B cell (primary cell): ENCODE results near the gene USP46. TPM values are rescaled to one million over a fixed set of nuclear protein-coding genes. Genes with fewer than 3 reads are reported as not detected.

Experiments used
- ATAC-seq: fragments of 200-7000 bp; cut with Tn5 transposase; one replicate; pipeline ENCODE4 v1.10.0; 2021; ENCODE audit warnings: low read depth, mild to moderate bottlenecking, moderate number of reproducible peaks, moderate library complexity
- CTCF ChIA-PET: fragments of 350-600 bp; sonication (Branson Sonifier 250); formaldehyde crosslinking; loops from one replicate; lab custom pipeline; 2021; ENCODE audit warnings: antibody characterized with exemption, inconsistent platforms; lab: Charles Lee
- POLR2A ChIA-PET: fragments of 350-600 bp; sonication (Branson Sonifier 250); formaldehyde crosslinking; loops from one replicate; lab custom pipeline; 2021; ENCODE audit warnings: antibody characterized with exemption; lab: Charles Lee
- DNase-seq: peaks from one replicate; pipeline ENCODE4 v3.0.0; 2013
- H2AFZ ChIP-seq: 2 replicates; pipeline ENCODE4 v1.6.1; 2012; ENCODE audit warnings: mild to moderate bottlenecking, low read depth, low read length; ENCODE audit not compliant: insufficient read depth, poor library complexity, severe bottlenecking
- H3K27ac ChIP-seq, 2 donors: 1 replicate in 1 of 2; 2 replicates in 1 of 2; pipeline ENCODE4 v1.5.1; 2012 to 2013; ENCODE audit warnings: low read length in 2 of 2, mild to moderate bottlenecking in 2 of 2, moderate library complexity in 1 of 2
- H3K27me3 ChIP-seq, 4 experiments: fragments of 200-600 bp in 1 of 4; sonication (generic) in 1 of 4; replicated peaks in 1 of 4; 1 replicate in 2 of 4; 2 replicates in 2 of 4; pipeline versions ENCODE4 v1.6.1 to v1.7.0; 2013 to 2016; ENCODE audit warnings: low read length in 3 of 4, mild to moderate bottlenecking in 2 of 4, mixed read lengths in 1 of 4, moderate library complexity in 1 of 4; ENCODE audit not compliant: insufficient read depth in 4 of 4, control insufficient read depth in 3 of 4; ENCODE audit errors: control extremely low read depth in 1 of 4
- H3K36me3 ChIP-seq, 2 experiments: replicated peaks in 1 of 2; 1 replicate in 1 of 2; 2 replicates in 1 of 2; pipeline versions ENCODE4 v1.6.1 to v1.7.1; 2013; ENCODE audit warnings: low read length in 1 of 2; ENCODE audit not compliant: insufficient read depth in 2 of 2, control insufficient read depth in 1 of 2; ENCODE audit errors: control extremely low read depth in 1 of 2, extremely low read depth in 1 of 2
- H3K4me1 ChIP-seq, 2 donors: fragments of 200-600 bp in 1 of 2; sonication (generic) in 1 of 2; 1 replicate in 1 of 2; 2 replicates in 1 of 2; pipeline versions ENCODE4 v1.5.1 to v1.6.1; 2013 to 2017; ENCODE audit warnings: low read length in 2 of 2; ENCODE audit not compliant: control insufficient read depth in 2 of 2, insufficient read depth in 2 of 2
- H3K4me2 ChIP-seq: replicated peaks from 2 replicates; pipeline ENCODE3; 2012; ENCODE audit warnings: mild to moderate bottlenecking, low read depth, low read length; ENCODE audit not compliant: poor library complexity, severe bottlenecking
- H3K4me3 ChIP-seq, 5 experiments: fragments of 200-600 bp in 1 of 5; sonication (generic) in 1 of 5; 1 replicate in 3 of 5; 2 replicates in 2 of 5; pipeline versions ENCODE4 v1.5.1 to v1.7.0; 2011 to 2016; ENCODE audit warnings: low read length in 4 of 5, mild to moderate bottlenecking in 4 of 5, low read depth in 2 of 5, control low read depth in 1 of 5, moderate library complexity in 1 of 5; ENCODE audit not compliant: insufficient read depth in 1 of 5; ENCODE audit errors: control extremely low read depth in 1 of 5, extremely low read depth in 1 of 5
- H3K79me2 ChIP-seq: fragments of 200-600 bp; sonication (generic); one replicate; pipeline ENCODE4 v1.6.0; 2016; ENCODE audit warnings: low read length; ENCODE audit not compliant: control insufficient read depth, insufficient read depth
- H3K9ac ChIP-seq: fragments of 200-600 bp; sonication (generic); 2 replicates; pipeline ENCODE4 v1.6.1; 2017; ENCODE audit warnings: mild to moderate bottlenecking, low read length, moderate library complexity
- H3K9me3 ChIP-seq, 3 donors: one replicate each; pipeline versions ENCODE4 v1.6.1 to v1.7.1; 2013; ENCODE audit warnings: low read length in 2 of 3; ENCODE audit not compliant: control insufficient read depth in 2 of 3, insufficient read depth in 1 of 3; ENCODE audit errors: control extremely low read depth in 1 of 3
- H4K20me1 ChIP-seq: 2 replicates; pipeline ENCODE4 v1.6.0; 2012; ENCODE audit warnings: mild to moderate bottlenecking, low read length; ENCODE audit not compliant: insufficient read depth, control insufficient read depth, poor library complexity, severe bottlenecking
- H3K27ac Mint-ChIP-seq: one replicate; pipeline ENCODE4 v1.8.0; 2021; ENCODE audit warnings: mixed read lengths
- H3K27me3 Mint-ChIP-seq: one replicate; pipeline ENCODE4 v1.8.0; 2021; ENCODE audit warnings: mixed read lengths
- H3K4me1 Mint-ChIP-seq: one replicate; pipeline ENCODE4 v1.8.0; 2021; ENCODE audit warnings: mixed read lengths
- H3K4me3 Mint-ChIP-seq: one replicate; pipeline ENCODE4 v1.8.0; 2021; ENCODE audit warnings: mixed read lengths
- H3K9me3 Mint-ChIP-seq: one replicate; pipeline ENCODE4 v1.8.0; 2022; ENCODE audit warnings: mixed read lengths; ENCODE audit not compliant: insufficient read depth
- EZH2 ChIP-seq: IDR thresholded peaks from 2 replicates; pipeline ENCODE4 v1.6.1; 2012; ENCODE audit warnings: borderline replicate concordance, low read depth, mild to moderate bottlenecking, moderate library complexity, low read length; ENCODE audit not compliant: insufficient read depth, poor library complexity, severe bottlenecking
- WGBS: methylation state at CpG from one replicate; pipeline ENCODE4 v1.1.5; 2013; ENCODE audit warnings: missing lambda C conversion rate; ENCODE audit not compliant: insufficient coverage; 5-methylcytosine and 5-hydroxymethylcytosine counted together
- intact Hi-C: fragments of 100-400 bp; cut with micrococcal nuclease; formaldehyde crosslinking; loops from one replicate; pipeline ENCODE4 v1.10.0; 2022
- polyA plus RNA-seq: library from polyadenylated mRNA; depleted of rRNA; stranded (reverse); fragments of >200 nt; gene quantifications from 2 replicates; pipeline ENCODE4 v1.2.3, GENCODE V29; 2012
- total RNA-seq, 2 donors: library from RNA; stranded (reverse); fragments of 120-200 nt in 1 of 2; gene quantifications; 1 replicate in 1 of 2; 2 replicates in 1 of 2; pipeline versions ENCODE4 v1.2.3 to v1.2.4, GENCODE V29; 2013 to 2022
- TF ChIP-seq, protein P1 (sequence below): fragments of 200-600 bp; IDR thresholded peaks from one replicate; pipeline ENCODE4 v1.8.0; 2022; ENCODE audit warnings: antibody characterized with exemption, mild to moderate bottlenecking

The USP46 gene
- total and polyA plus RNA-seq, 2 donors (not counting 1 experiment from before 2014, with no cell fraction given), result 1.8 to 11.8 TPM

DNA sequence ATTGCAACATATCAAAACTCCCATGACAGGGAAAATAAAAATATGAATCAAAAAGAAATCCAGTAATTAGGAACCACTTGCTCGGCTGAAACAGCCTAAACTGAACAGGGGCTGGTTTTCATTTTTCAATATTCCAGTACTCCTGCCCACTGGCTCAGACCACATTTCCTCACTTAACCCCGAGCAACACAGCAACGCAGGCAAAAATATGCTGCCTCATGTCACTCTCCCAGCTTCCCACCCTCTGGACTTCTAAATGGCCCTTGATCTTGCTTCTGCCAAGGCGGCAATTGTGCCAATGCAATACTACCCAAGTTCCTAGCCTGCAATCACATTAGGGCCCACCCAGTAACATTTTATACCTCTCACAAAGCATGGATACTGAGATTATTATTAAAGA lies 30.6 kb downstream of the USP46 start:
- H3K4me3 Mint-ChIP-seq, result no peak overlapping the region
- no peaks in the 10 kb centered on the region for H3K4me1 Mint-ChIP-seq
- Histone ChIP-seq H4K20me1 (no peaks in the 10 kb centered on the region), H3K9me3 (no peaks in the 10 kb centered on the region), H3K27ac (no peak overlapping the region), H3K4me3 (no peak overlapping the region), H3K27me3 (no peaks in the 10 kb centered on the region), H3K4me2 (no peak overlapping the region), H3K4me1 (no peaks in the 10 kb centered on the region), H3K79me2 (no peaks in the 10 kb centered on the region), H3K36me3 (peaks cover 0 to 7% of the 10 kb centered on the region in 2 experiments), H3K9ac (no peak overlapping the region), H2AFZ (no peak overlapping the region)
- no peaks in the 10 kb centered on the region for H3K27me3 Mint-ChIP-seq
- TF ChIP-seq EZH2, result no peak
- TF ChIP-seq, protein P1, sequence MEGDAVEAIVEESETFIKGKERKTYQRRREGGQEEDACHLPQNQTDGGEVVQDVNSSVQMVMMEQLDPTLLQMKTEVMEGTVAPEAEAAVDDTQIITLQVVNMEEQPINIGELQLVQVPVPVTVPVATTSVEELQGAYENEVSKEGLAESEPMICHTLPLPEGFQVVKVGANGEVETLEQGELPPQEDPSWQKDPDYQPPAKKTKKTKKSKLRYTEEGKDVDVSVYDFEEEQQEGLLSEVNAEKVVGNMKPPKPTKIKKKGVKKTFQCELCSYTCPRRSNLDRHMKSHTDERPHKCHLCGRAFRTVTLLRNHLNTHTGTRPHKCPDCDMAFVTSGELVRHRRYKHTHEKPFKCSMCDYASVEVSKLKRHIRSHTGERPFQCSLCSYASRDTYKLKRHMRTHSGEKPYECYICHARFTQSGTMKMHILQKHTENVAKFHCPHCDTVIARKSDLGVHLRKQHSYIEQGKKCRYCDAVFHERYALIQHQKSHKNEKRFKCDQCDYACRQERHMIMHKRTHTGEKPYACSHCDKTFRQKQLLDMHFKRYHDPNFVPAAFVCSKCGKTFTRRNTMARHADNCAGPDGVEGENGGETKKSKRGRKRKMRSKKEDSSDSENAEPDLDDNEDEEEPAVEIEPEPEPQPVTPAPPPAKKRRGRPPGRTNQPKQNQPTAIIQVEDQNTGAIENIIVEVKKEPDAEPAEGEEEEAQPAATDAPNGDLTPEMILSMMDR, result no peak
- CTCF ChIA-PET, result no interaction called here
- no peaks in the 10 kb centered on the region for H3K9me3 Mint-ChIP-seq
- DNase-seq (no peak), ATAC-seq (no peak)
- WGBS, result 88% methylated on average over 3 of the region's 4 CpGs
- no peak overlapping the region for H3K27ac Mint-ChIP-seq
- intact Hi-C loops, result no loop called here
- POLR2A ChIA-PET, result no interaction called here

DNA sequence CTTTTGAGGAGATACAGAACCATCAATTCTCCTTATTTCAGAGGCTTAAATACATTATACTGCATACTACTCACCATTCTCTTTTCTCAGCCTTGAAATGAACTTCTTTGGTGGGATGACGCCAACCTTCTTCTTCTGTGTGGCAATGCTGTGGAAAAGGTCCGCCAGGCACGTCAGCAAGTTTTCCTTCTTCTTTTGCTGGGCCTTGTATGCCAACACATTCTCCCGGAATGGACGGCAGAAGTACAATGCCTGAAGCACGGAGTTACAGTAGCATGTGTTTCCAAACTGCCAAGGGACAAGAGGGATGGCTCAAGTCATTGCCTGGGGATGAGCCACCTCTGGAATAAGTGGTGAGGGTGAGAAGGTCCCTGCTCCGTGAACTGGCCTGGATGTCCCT lies 31.2 kb downstream of the USP46 start:
- no peaks in the 10 kb centered on the region for H3K27me3 ChIP-seq
- Mint-ChIP-seq H3K27ac (no peak overlapping the region), H3K4me3 (no peak overlapping the region), H3K4me1 (no peaks in the 10 kb centered on the region), H3K9me3 (no peaks in the 10 kb centered on the region), H3K27me3 (no peaks in the 10 kb centered on the region)
- no peak for TF ChIP-seq EZH2
- TF ChIP-seq, protein P1, result no peak
- H3K36me3 ChIP-seq, result peaks cover 0 to 7% of the 10 kb centered on the region in 2 experiments
- H4K20me1 ChIP-seq, result no peaks in the 10 kb centered on the region
- ATAC-seq, result no peak
- intact Hi-C loops, result no loop called here
- H3K9me3 ChIP-seq, result no peaks in the 10 kb centered on the region
- H3K4me3 ChIP-seq, result no peak overlapping the region
- no peak overlapping the region for H3K27ac ChIP-seq
- no peak overlapping the region for H3K4me2 ChIP-seq
- 97% methylated on average over 7 of the region's 7 CpGs for WGBS
- no peaks in the 10 kb centered on the region for H3K4me1 ChIP-seq
- H3K79me2 ChIP-seq, result no peaks in the 10 kb centered on the region
- no peak for DNase-seq
- ChIA-PET POLR2A (no interaction called here), CTCF (no interaction called here)
- H2AFZ ChIP-seq, result no peak overlapping the region
- no peak overlapping the region for H3K9ac ChIP-seq
